Tibial artery (tissue), 4 donors: ENCODE data around the gene PTPN9.

Experiments used
- DNase-seq, 2 donors: peaks; one replicate each; pipeline ENCODE4 v3.0.0-alpha.2; 2019
- H3K27ac ChIP-seq, 2 donors: fragments of 200-600 bp; sonication (generic) in 1 of 2; 1 replicate in 1 of 2; 2 replicates in 1 of 2; pipeline ENCODE4 v1.5.1; 2018 to 2019; ENCODE audit warnings: mild to moderate bottlenecking in 1 of 2
- H3K27me3 ChIP-seq, 2 donors: fragments of 200-600 bp; sonication (generic) in 1 of 2; one replicate each; pipeline versions ENCODE4 v1.5.1 to v1.6.0; 2016 to 2019
- H3K36me3 ChIP-seq, 3 donors: fragments of 200-600 bp; sonication (generic) in 2 of 3; one replicate each; pipeline ENCODE4 v1.5.1; 2016 to 2019; ENCODE audit warnings: mild to moderate bottlenecking in 2 of 3
- H3K4me1 ChIP-seq, 4 donors: fragments of 200-600 bp; sonication (generic) in 2 of 4; 1 replicate in 3 of 4; 2 replicates in 1 of 4; pipeline ENCODE4 v1.5.1; 2016 to 2019
- H3K4me3 ChIP-seq, 2 donors: fragments of 200-600 bp; sonication (generic) in 1 of 2; 1 replicate in 1 of 2; 2 replicates in 1 of 2; pipeline ENCODE4 v1.5.1; 2018 to 2019; ENCODE audit warnings: mild to moderate bottlenecking in 2 of 2
- H3K9me3 ChIP-seq, 3 donors: fragments of 200-600 bp; sonication (generic) in 1 of 3; one replicate each; pipeline ENCODE4 v1.5.1; 2016 to 2019
- intact Hi-C: fragments of 100-400 bp; cut with DNase I; formaldehyde crosslinking; loops from one replicate; pipeline ENCODE4 v1.15.0; 2023; ENCODE audit warnings: low total_unique reads
- TF ChIP-seq, protein P1 (sequence below), 2 experiments: fragments of 200-600 bp in 1 of 2; fragments of 450-650 bp in 1 of 2; IDR thresholded peaks; one replicate each; pipeline ENCODE4 v1.5.1; 2017 to 2019; ENCODE audit warnings: antibody characterized with exemption in 2 of 2, mild to moderate bottlenecking in 1 of 2, moderate library complexity in 1 of 2

PTPN9 gene

DNA sequence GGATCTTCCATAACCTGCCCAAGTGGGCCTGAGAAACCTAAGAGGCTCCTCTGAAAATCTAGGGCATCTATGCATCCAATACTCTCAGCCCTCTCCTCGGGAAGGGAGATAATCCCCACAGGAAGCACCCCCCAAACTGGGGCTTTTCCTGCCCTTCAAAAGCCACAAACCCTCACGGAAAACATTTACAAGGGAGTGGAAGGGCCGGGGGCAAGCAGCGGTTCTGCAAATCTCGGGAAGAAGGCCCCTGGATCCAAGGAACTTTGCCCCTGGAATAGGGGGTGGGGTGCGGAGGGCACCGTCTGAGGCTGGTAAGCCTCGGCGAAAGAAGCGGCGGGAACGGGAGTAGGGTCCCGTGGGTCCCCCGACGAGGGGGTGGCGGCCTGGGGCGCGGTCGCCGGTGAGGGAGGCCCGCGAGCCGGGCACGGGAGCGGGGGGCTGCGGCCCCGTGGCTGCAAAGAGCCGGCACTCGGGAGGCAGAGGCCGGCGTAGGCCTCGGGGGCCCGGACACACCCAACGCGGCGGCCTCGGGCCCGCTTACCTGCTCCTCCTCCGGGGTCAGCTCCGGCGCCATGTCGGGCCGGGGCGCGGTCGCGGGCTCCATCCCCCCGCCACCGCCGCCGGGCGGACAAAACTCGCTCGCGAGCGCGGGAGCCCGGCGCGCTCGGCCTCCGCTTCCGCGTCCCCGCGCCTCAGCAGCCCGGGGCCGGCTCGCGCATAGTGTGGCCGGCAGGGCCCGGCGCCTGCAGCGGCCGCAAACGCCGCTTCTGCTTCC is 755 bp downstream of the PTPN9 start:
- DNase-seq, result peak in 1 of 2 donors; percentile 66
- intact Hi-C loops, result no loop called here
- H3K27ac ChIP-seq, result peak overlapping the region; percentile 87 to 89

DNA sequence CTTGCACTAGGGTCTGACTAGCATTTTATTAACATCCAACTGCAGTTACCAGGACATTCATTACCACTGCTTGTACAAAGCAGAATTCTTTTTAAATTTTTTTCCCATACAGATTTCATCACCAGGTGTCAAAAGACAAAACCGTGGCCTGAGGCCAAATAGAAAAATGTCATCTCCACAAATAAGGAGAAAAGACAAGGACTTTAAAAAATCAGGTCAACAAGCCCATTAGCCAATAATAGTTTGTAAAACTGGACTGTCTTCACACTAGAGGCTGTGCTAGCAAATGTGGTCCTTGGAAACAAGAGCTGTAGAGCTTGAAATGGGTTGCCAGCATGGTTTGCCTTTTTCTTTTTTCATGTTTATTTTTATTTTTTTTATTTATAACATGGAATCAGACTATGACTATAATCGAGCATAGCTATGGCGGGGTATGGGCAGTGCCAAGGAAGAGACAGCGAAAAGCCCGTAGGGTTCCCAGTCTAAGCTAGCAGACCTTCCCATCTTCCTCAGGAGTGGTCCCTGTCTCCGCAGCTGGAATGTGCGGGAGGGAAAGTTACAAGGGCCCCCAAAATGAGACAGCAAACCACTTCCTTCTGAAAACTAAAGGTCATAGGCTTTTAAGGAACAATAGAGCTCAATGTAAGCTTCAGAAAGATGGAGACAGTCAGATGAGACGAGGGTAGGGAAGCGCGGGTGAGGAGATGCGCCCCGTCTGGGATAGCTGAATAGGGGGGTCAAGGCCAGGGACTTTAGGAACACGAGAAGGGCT is 1.5 kb downstream of the PTPN9 start:
- Histone ChIP-seq H3K36me3 (no peaks in the 10 kb centered on the region), H3K27me3 (no peaks in the 10 kb centered on the region), H3K27ac (peak overlapping the region; percentile 87 to 89), H3K9me3 (no peaks in the 10 kb centered on the region), H3K4me1 (peaks cover 0 to 25% (median 9%) of the 10 kb centered on the region in 4 donors), H3K4me3 (peak overlapping the region; percentile 84 to 91)
- no peak for DNase-seq
- TF ChIP-seq, protein P1, sequence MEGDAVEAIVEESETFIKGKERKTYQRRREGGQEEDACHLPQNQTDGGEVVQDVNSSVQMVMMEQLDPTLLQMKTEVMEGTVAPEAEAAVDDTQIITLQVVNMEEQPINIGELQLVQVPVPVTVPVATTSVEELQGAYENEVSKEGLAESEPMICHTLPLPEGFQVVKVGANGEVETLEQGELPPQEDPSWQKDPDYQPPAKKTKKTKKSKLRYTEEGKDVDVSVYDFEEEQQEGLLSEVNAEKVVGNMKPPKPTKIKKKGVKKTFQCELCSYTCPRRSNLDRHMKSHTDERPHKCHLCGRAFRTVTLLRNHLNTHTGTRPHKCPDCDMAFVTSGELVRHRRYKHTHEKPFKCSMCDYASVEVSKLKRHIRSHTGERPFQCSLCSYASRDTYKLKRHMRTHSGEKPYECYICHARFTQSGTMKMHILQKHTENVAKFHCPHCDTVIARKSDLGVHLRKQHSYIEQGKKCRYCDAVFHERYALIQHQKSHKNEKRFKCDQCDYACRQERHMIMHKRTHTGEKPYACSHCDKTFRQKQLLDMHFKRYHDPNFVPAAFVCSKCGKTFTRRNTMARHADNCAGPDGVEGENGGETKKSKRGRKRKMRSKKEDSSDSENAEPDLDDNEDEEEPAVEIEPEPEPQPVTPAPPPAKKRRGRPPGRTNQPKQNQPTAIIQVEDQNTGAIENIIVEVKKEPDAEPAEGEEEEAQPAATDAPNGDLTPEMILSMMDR (IDR thresholded peaks at IDR 0.05), result no peak
- intact Hi-C loops, result no loop called here

More for the DNA sequence above, 755 bp downstream of the PTPN9 start:
- Histone ChIP-seq H3K27me3 (no peaks in the 10 kb centered on the region), H3K4me1 (peaks cover 0 to 25% (median 9%) of the 10 kb centered on the region in 4 donors), H3K9me3 (no peaks in the 10 kb centered on the region), H3K4me3 (peak overlapping the region; percentile 84 to 91), H3K36me3 (no peaks in the 10 kb centered on the region)
- TF ChIP-seq, protein P1 (IDR thresholded peaks at IDR 0.05), result no peak

DNA sequence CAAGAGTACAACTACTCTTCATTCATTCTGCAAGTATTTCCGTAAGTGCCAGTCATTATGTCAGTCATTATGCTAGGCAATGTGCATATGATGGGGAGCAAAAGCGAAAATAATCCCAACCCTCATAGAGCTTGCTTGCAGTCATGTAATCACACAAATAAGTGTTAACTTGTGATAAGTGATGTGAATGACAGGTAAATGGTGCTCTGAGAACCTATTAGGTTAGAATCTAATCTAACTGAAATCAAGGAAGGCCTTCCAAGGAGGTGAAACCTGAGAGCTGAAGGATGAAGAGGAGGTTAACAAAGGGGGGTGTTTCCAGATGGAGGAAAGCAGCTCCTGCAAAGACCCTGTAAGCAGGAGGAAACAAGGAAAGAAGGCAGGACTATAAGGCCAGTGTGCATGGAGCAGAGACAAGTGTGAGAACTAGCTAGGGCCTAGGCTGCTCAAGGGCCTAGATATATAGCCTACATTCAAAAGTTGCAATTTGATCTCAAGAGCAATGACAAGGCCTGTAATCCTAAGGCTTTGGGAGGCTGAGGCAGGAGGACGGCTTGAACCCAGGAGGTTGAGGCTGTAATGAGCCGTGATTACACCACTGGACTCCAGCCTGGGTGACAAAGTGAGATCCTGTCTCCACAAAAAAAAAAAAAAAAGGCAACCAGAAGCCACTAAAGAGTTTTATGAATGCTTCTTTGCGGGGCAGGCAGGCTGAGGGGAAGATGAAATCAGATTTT is 5.3 kb downstream of the PTPN9 start:
- TF ChIP-seq, protein P1 (IDR thresholded peaks at IDR 0.05), result no peak
- DNase-seq, result no peak
- intact Hi-C loops, result loop anchor here (5.0 kb wide), 1 partner anchor 117 kb away; no protein-coding TSS in a partner anchor
- H3K4me1 ChIP-seq, result peaks cover 0 to 30% (median 15%) of the 10 kb centered on the region in 4 donors
- H3K4me3 ChIP-seq, result no peak overlapping the region
- H3K27ac ChIP-seq, result no peak overlapping the region
- H3K27me3 ChIP-seq, result no peaks in the 10 kb centered on the region
- H3K36me3 ChIP-seq, result no peaks in the 10 kb centered on the region
- no peaks in the 10 kb centered on the region for H3K9me3 ChIP-seq

DNA sequence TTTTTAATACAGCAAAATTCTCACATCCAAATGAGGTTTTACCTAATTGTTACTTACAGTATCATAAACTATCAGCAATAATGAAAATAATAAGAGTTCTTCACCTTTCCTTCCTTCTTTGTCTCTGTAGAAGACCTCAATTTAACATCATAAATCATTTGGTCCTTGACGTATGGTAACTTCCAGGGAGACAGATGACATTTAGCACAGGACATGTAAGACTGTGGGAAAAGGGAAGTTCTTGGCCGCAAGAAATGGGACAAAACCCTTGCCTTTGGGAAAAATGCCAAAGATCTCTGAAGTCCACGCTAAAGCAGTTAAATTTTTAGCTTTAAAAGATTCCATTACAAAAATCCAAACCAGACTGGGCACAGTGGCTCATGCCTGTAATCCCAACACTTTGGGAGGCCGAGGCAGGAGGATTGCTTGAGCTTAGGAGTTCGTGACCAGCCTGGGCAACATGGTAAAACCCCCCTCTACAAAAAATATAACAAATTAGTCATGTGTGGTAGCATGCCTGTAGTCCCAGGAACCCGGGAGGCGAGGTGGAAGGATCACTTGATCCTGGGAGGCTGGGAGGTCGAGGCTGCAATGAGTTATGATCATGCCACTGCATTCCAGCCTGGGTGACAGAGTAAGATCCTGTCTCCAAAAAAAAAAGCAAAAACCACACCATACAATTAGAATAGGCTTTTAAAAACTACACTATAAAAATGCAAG is 8.8 kb downstream of the PTPN9 start:
- TF ChIP-seq, protein P1 (IDR thresholded peaks at IDR 0.05), result no peak
- Histone ChIP-seq H3K27me3 (no peaks in the 10 kb centered on the region), H3K9me3 (no peaks in the 10 kb centered on the region), H3K4me1 (peaks cover 0 to 11% (median 8%) of the 10 kb centered on the region in 4 donors), H3K27ac (no peak overlapping the region), H3K4me3 (no peak overlapping the region), H3K36me3 (no peaks in the 10 kb centered on the region)
- intact Hi-C loops, result loop anchor here (5.0 kb wide), 1 partner anchor 113 kb away; no protein-coding TSS in a partner anchor
- no peak for DNase-seq
